ENCODE measurements around the gene OPN5.

The OPN5 gene

DNA sequence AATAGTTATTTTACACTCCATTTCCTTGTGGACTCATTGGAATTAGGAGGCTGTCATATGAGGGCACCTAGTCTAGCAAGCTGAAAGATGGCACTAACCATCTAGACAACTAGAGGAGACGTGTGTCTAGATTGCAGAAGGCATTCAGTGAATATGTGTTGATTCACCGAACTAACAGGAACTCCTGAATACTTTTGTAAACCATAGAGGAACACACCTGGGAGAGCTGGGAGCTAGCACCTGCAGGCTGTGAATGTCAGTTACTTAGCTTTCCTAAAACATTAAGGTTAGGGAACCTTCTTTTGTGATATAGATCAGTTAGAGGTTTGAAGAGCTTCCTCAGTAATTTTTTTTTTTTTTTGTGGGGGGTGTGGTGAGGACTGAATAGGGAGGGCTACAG is 7.7 kb downstream of the OPN5 start:
- no peak for DNase-seq

GRCh38 chr6:47792216-47792733 is 10.4 kb downstream of the OPN5 start:
- no peak for DNase-seq

- DNase-seq: no peak
Measured at GRCh38 chr6:47794577-47795135, 12.8 kb downstream of the OPN5 start.

DNA sequence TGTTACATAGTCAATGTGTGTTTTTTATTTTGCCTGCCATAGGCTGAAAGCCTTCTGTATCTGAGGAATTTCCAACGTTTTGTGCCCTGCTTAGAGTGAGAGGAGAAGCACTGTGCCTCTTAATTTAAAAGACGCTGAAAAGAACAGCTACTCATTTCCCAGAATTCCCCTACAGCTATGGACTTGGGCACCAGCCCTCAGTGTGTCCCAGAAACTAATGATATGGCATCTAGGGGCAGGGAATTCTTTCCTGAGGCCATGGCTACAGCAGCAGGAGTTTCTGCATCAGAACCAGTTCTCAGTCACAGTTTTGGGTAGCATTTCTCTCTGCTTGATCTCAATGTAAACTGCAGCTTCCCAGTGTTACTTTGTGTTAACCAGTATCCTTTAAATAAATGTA is 20.2 kb downstream of the OPN5 start:
- DNase-seq: no peak

DNA sequence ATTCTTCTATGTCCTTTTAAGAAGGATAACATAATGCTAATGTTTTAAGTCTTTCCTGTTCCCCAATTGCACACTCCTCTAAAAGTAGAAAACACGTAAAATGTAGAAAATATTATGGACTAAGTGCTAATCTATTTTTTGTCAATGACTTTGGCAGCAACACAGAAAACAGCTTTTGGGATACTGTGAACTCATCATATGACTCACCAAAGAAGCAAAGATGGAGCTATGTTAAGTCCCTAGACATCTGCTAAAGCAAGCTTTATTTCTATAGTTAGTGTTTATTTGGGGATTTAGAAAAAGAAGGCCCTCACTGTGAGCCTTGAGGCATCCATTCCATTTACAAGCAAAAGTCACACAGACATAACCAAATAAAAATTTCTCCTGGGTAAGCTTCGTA is 23.0 kb downstream of the OPN5 start:
- no peak for DNase-seq

GRCh38 chr6:47809873-47810272 is 28.0 kb downstream of the OPN5 start:
- no peak for DNase-seq

DNA sequence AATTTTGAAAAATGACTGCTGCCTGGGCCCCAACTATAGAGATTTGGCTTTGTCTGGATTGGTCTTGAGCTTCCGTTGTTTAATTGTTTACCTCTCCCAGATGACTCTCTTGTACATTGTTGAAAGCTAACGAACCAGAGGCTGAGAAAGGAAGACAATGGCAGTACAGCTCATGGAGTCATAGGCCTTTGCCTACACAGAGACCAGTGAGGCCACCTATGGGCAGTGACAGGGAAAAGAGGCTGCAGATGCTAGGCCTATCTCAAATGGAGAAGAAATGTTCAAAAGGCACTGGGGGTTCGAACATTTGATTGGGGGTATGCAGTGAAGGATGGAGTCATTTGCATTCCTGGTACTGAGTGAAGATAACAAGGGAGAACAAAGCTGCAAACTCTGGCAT is 29.1 kb downstream of the OPN5 start:
- DNase-seq: no peak

GRCh38 chr6:47811443-47811842 is 29.6 kb downstream of the OPN5 start:
- DNase-seq: no peak

- DNase-seq: no peak
Measured at GRCh38 chr6:47817749-47818148, 35.9 kb downstream of the OPN5 start.

DNA sequence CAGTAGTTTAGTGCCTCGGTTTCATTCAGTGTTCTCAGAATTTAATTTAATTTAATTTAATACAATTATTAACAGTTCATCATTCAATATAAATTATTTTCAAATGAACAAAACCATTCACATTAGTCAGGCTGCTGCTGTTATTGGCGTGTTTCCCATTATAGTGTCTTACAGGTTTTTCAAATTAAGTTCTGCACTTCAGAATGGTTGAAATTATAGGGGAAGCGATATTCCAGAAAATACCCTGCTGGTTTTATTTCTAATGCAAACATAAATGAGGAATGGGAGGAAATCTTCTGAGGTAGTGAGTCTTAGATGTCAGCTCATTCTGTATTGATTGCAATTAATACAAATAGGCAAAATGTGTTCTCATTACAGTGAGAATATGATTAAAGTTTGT is 37.6 kb downstream of the OPN5 start:
- DNase-seq: no peak

- DNase-seq: no peak
Measured at GRCh38 chr6:47822856-47823554, 41.2 kb downstream of the OPN5 start.

- no peak for DNase-seq
Measured at GRCh38 chr6:47832386-47833100, 50.7 kb downstream of the OPN5 start.

GRCh38 chr6:47834196-47834595 is 52.4 kb downstream of the OPN5 start:
- DNase-seq: no peak

DNA sequence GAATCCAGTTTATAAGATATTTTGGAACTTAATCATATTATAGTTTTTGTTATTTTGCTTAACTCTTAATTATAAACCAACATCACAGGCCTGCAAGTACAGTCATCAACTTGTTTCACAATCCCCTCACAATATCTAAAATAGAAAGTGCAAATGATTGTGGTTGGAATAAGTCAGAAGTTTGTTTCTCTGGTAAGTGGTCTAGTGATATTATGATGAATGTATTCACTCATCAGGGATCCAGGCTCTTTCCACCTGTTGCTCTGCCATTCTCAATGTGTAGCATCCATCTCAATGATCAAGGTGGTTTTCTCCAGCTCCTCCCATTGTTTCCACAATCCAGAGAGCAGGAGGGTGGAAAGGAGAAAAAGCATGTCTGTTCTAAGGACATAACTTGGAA is 54.2 kb downstream of the OPN5 start:
- DNase-seq: no peak

- no peak for DNase-seq
Measured at GRCh38 chr6:47836639-47837038, 54.8 kb downstream of the OPN5 start.

DNA sequence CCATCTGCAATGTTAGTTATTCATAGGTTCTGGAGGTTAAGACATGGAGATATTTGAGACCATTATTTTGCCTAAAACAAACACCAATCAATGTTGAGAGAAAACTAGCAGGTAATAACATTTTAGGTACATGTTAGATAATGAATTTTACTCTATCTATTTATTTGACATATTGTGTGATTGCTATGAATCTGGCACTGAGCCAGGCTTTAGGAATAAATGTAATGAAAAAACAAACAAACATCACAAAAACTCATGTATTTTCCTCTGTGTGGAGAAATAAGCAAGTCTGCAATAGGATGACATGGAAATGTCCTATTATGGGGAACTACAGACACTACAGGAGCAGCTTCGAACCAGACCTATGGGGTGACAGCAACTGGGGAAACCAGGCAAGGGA is 57.8 kb downstream of the OPN5 start:
- no peak for DNase-seq

DNA sequence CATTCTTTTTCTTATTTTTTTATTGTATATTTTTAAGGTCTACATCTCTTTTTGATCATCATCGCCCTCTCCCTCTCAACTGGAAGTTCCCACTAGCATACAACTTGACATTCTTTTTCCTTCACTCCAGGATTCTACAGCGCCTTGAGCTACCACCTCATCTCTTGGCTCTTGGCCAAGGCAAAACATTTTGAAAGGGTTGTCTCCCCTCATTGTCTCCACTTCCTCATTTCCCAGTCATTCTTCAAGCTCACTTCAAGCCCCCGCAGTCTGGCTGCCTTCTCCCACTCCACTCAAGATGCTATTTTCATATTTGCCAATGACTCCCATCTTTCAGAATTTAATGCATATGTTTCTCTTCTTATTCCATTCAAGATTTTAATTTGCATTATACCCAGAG is 63.0 kb downstream of the OPN5 start:
- no peak for DNase-seq

DNA sequence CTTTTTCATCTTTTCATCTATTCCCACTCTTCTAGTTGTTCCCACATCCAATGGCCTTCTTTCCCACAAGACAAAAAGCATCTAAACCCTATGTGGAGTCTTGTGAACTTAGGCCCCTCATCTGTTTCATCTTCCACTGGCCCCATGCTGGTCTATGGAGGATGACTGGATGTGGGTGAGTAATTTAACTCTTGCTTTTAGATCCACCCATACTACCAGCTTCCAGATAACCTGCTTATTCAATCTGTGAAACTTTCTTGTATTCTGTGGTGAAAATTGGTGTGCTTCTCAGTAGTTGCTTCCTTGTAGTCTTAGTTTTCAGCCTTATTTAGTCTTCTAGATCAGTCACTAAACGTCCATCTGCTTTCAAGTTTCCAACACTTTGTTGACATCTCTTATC is 64.9 kb downstream of the OPN5 start:
- no peak for DNase-seq

GRCh38 chr6:47851091-47851490 is 69.3 kb downstream of the OPN5 start:
- DNase-seq: no peak

DNA sequence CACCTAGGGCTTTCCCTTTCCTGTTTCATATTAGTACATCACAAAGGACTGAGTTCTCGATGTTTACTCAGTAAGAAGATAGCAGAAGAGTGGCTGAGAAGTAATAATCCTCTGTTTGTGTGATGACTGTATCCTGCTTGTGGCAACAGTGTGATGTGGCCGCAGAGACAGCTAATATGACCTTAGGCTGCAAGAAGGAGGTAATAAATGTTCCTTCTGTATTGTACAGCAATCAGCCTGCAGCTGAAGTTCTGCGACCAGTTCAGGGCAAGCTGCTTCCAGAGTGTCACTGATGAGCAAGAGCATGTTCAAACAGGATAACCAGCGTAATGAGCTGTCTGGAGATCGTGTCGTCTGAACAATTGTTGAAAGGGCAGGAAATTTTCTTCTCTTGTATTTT is 70.9 kb downstream of the OPN5 start:
- no peak for DNase-seq

DNA sequence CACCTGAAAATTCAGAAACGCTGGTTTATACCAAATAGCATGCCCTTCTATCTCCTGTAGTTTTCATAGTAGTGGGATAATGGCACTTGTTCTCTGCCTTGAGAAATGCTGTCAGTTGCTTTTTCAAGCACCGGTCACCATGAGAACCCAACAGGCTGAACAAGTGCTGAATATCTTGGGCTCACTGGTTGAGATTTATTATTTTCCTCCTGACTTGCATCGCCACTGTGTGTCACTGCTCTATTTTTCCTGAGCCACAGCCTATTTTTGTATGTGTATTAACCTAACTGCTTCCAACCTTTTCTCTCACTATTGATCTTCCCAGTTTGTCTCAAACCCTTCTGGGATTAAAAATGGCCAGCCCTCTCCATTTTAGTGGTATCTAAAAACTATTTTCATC is 71.9 kb downstream of the OPN5 start:
- DNase-seq: no peak

DNA sequence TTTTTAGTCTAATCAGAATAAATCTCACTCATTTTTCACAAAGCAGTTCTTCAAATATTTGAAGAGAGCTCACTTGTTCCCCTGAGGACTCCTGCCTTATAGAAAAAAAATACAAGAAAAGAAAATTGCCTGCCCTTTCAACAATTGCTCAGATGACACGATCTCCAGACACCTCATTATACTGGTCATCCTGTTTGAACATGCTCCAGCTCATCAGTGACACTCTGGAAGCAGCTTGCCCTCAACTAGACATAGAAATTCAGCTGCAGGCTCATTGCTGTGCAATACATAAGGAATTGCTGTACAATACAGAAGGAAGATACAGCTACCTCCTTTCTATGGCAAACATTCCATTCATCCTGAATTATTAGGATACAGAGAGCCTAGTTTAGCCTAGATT is 73.1 kb downstream of the OPN5 start:
- no peak for DNase-seq

DNA sequence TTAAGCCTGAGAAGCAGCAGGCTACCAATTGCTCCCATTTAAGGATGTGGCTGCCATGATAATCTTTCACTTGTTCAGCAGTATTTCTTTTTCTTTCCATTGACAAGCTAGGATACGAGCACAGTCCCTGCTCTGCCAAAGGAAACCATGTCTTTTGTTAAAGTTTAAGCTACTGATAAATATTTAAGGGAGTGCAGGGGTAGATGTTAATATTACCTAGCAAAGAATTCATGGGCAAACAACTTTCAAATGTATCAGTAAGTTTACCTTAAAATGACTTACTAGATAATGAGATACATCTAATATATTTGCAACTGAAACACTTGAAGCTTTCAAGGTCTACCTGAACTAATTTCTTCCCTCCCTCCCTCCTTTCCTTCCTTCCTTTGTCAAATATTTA is 77.3 kb downstream of the OPN5 start:
- DNase-seq: no peak

DNA sequence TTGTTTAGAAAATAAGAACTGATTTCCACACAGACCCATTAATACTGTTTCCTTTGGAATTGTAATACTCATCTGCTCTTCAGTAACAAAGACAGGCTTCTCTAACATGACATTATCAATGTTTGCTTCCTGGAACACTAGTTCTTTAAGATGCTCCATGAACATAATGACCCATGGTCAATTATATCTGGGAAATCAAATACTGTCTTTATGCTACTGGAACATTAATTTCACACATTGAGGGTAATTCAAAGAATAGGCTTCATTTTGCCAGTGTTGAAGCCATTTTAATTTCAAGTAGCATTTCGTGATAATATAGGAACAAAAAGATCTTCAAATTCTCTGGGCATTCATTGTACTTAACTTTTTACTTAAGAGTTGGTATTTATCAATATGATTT is 80.9 kb downstream of the OPN5 start:
- no peak for DNase-seq

All from RPMI8226 (cell line).